MM.1S (cell line): ENCODE measurements around the gene SMPD4.
"Not testable (repeated sequence)": the region's sequence is repeated elsewhere in the genome, so short reads cannot be mapped to it uniquely, and the experiment has no call there.

Experiments
- DNase-seq: peaks from one replicate; pipeline ENCODE4 v3.0.0-alpha.2; 2015
- H2AFZ ChIP-seq: fragments of 300-600 bp; sonication (generic); 2 replicates; pipeline ENCODE4 v1.6.0; 2016; ENCODE audit warnings: antibody characterized with exemption, low read length
- H3F3A ChIP-seq: fragments of 300-600 bp; sonication (generic); 2 replicates; pipeline ENCODE4 v1.6.1; 2016; ENCODE audit warnings: mild to moderate bottlenecking, antibody characterized with exemption, low read length, moderate library complexity, mixed read lengths; ENCODE audit not compliant: insufficient read depth
- H3K27ac ChIP-seq: fragments of 300-600 bp; sonication (generic); 2 replicates; pipeline ENCODE4 v1.5.1; 2016; ENCODE audit warnings: mild to moderate bottlenecking, low read length
- H3K27me3 ChIP-seq: fragments of 300-600 bp; sonication (generic); replicated peaks from 2 replicates; pipeline ENCODE4 v1.6.0; 2016; ENCODE audit warnings: low read length; ENCODE audit not compliant: insufficient read depth
- H3K36me3 ChIP-seq: fragments of 300-600 bp; sonication (generic); replicated peaks from 2 replicates; pipeline ENCODE4 v1.6.1; 2016; ENCODE audit warnings: mild to moderate bottlenecking, low read length, mixed read lengths; ENCODE audit not compliant: insufficient read depth
- H3K4me1 ChIP-seq: fragments of 300-600 bp; sonication (generic); 2 replicates; pipeline ENCODE4 v1.6.1; 2016; ENCODE audit warnings: low read length, mixed read lengths
- H3K4me2 ChIP-seq: fragments of 300-600 bp; sonication (generic); 2 replicates; pipeline ENCODE4 v1.6.0; 2016; ENCODE audit warnings: low read depth, low read length
- H3K4me3 ChIP-seq: fragments of 300-600 bp; sonication (generic); 2 replicates; pipeline ENCODE4 v1.5.1; 2016; ENCODE audit warnings: low read length, mixed read lengths
- H3K79me2 ChIP-seq: fragments of 300-600 bp; sonication (generic); 2 replicates; pipeline ENCODE4 v1.6.1; 2016; ENCODE audit warnings: mixed run types, low read length, mixed read lengths
- H3K9ac ChIP-seq: fragments of 300-600 bp; sonication (generic); 2 replicates; pipeline ENCODE4 v1.6.1; 2016; ENCODE audit warnings: low read length, mixed read lengths
- H3K9me2 ChIP-seq: fragments of 300-600 bp; sonication (generic); replicated peaks from 2 replicates; pipeline ENCODE4 v1.6.1; 2016; ENCODE audit warnings: mild to moderate bottlenecking, low read length, mixed read lengths; ENCODE audit not compliant: insufficient read depth
- H3K9me3 ChIP-seq: fragments of 300-600 bp; sonication (generic); replicated peaks from 2 replicates; pipeline ENCODE4 v1.6.1; 2016; ENCODE audit warnings: mild to moderate bottlenecking, low read length, mixed read lengths; ENCODE audit not compliant: insufficient read depth
- H4K20me1 ChIP-seq: fragments of 300-600 bp; sonication (generic); 2 replicates; pipeline ENCODE4 v1.6.1; 2016; ENCODE audit warnings: mild to moderate bottlenecking, low read length, moderate library complexity, mixed read lengths; ENCODE audit not compliant: insufficient read depth
- EZH2 ChIP-seq: fragments of 300-600 bp; sonication (generic); optimal IDR thresholded peaks from 2 replicates; pipeline ENCODE3; 2017; ENCODE audit warnings: low read depth, mild to moderate bottlenecking, antibody characterized with exemption, low read length, mixed read lengths
- EZH2phosphoT487 ChIP-seq: fragments of 300-600 bp; sonication (generic); IDR thresholded peaks from 2 replicates; pipeline ENCODE4 v1.6.1; 2018; ENCODE audit warnings: antibody characterized with exemption, low read length
- TF ChIP-seq, protein P1 (sequence below): fragments of 300-600 bp; sonication (generic); IDR thresholded peaks from 2 replicates; pipeline ENCODE4 v1.5.1; 2016; ENCODE audit warnings: antibody characterized with exemption, low read length, mixed read lengths

Gene SMPD4

DNA sequence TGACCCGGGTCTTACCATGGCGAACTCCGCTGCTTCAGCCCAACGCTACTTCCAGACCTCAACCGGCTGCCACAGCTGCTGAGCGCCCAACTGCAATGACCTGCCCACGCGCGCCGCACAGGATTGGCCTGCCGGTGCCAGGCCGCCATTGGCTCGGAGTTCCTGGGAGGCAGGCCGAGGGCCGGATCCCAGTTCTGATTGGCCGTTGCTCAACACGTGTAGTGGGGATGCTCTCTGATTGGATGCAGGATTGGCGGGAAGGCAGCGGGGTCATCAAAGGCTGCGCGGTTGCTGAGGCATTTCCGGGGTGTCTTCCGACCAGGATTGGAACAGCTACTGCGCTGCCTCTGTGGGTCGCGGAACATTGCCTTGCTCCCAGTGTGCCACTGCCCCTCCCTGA, 16.9 kb upstream of the SMPD4 start, which contains the start of gene TUBA3E:
TUBA3E (minus strand) TSS at position 97 of the 400 bp plus-strand sequence; CDS start at position 18, 79 bp downstream.
- TF ChIP-seq EZH2 (no peak), EZH2phosphoT487 (no peak)
- TF ChIP-seq, protein P1, sequence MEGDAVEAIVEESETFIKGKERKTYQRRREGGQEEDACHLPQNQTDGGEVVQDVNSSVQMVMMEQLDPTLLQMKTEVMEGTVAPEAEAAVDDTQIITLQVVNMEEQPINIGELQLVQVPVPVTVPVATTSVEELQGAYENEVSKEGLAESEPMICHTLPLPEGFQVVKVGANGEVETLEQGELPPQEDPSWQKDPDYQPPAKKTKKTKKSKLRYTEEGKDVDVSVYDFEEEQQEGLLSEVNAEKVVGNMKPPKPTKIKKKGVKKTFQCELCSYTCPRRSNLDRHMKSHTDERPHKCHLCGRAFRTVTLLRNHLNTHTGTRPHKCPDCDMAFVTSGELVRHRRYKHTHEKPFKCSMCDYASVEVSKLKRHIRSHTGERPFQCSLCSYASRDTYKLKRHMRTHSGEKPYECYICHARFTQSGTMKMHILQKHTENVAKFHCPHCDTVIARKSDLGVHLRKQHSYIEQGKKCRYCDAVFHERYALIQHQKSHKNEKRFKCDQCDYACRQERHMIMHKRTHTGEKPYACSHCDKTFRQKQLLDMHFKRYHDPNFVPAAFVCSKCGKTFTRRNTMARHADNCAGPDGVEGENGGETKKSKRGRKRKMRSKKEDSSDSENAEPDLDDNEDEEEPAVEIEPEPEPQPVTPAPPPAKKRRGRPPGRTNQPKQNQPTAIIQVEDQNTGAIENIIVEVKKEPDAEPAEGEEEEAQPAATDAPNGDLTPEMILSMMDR, result no peak
- Histone ChIP-seq H4K20me1 (no peaks in the 10 kb centered on the region), H3K4me2 (no peak within 1 kb of the TSS), H3K79me2 (no peaks in the 10 kb centered on the region), H3K9ac (no peak within 1 kb of the TSS), H3K36me3 (no peaks in the 10 kb centered on the region), H3K9me2 (no peaks in the 10 kb centered on the region), H3K4me1 (no peaks in the 10 kb centered on the region), H3K4me3 (no peak within 1 kb of the TSS), H2AFZ (no peak within 1 kb of the TSS), H3K27me3 (no peaks in the 10 kb centered on the region), H3K9me3 (no peaks in the 10 kb centered on the region), H3K27ac (no peak within 1 kb of the TSS), H3F3A (no peaks in the 10 kb centered on the region)
- DNase-seq, result no peak

DNA sequence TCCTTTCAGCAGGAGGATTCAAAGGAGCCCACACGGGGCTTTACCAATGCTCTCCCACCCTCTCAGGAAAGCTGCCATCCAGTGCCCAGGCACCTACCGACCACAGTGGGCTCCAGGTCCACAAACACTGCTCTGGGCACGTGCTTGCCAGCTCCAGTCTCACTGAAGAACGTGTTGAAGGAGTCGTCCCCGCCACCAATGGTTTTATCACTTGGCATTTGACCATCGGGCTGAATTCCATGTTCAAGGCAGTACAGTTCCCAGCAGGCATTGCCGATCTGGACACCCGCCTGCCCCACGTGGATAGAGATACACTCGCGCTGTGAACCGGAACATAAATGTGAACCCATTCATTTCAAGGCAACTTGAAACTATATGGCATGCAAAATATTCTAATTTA, 14.7 kb upstream of the SMPD4 start:
- H3K4me3 ChIP-seq, DNase-seq, H3K9ac ChIP-seq, H4K20me1 ChIP-seq, H3K9me2 ChIP-seq, H3K36me3 ChIP-seq, H2AFZ ChIP-seq, H3K27ac ChIP-seq, H3F3A ChIP-seq, H3K27me3 ChIP-seq, H3K4me2 ChIP-seq, H3K9me3 ChIP-seq, H3K4me1 ChIP-seq, H3K79me2 ChIP-seq: not testable (repeated sequence)

DNA sequence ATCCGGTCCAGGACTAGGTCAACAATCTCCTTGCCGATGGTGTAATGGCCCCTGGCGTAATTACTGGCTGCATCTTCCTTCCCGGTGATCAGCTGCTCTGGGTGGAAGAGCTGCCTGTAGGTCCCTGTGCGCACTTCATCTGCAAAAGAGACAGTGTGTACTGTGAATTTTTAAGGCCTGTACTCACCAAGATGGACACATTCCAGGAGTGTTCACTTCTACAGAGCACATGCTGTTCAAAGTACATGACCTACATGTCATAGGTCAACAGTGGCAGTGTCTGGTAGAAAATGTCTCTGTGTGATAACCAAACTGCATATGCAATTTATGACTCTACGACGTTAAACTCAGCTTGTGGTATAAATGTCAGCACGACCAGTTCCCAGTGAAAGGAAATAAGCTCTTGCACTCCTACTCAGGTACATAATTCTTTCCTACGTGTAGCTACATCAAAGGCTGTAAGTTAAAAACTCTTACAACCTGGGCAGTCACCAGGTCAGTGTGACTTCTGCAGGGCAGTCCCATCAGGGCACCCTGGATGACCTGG, 13.8 kb upstream of the SMPD4 start:
- H3K79me2 ChIP-seq, H3K4me2 ChIP-seq, H2AFZ ChIP-seq, H3K4me1 ChIP-seq, H3K9me2 ChIP-seq, H3K27ac ChIP-seq, H3K9ac ChIP-seq, H3K4me3 ChIP-seq, H3K9me3 ChIP-seq, DNase-seq, H3K27me3 ChIP-seq, H3F3A ChIP-seq, H4K20me1 ChIP-seq, H3K36me3 ChIP-seq: not testable (repeated sequence)

DNA sequence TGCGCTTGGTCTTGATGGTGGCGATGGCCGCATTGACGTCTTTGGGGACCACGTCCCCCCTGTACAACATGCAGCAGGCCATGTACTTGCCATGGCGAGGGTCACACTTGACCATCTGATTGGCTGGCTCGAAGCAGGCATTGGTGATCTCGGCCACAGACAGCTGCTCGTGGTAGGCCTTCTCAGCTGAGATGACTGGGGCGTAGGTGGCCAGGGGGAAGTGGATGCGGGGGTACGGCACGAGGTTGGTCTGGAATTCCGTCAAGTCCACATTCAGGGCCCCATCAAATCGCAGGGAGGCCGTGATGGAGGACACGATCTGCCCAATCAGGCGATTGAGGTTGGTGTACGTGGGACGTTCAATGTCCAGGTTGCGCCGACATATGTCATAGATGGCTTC, 12.4 kb upstream of the SMPD4 start:
- H3K4me1 ChIP-seq, result not testable (repeated sequence)

DNA sequence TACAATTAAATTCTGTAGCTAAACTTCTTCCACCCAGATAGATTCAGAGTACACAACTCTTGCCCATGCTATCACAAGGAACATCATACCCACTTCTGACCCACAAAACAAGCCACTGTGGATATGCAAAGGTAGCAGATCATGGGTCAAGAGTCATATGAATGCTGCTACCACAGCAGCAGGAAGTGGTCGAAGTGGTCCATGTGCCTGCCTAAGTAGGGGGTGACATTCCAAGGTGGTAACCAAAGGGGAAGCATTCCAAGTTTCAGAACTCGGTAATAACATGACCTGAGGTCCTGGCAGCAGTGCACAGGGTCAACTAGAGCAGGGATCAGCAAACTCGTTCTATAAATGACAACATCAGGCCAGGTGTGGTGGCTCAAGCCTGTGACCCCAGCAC, 11.0 kb upstream of the SMPD4 start:
- H3K27ac ChIP-seq, H3K27me3 ChIP-seq, H3K9me3 ChIP-seq, H3K4me3 ChIP-seq, H3K9ac ChIP-seq, H3K4me2 ChIP-seq, DNase-seq, H3K36me3 ChIP-seq, H3F3A ChIP-seq, H3K79me2 ChIP-seq, H3K4me1 ChIP-seq, H2AFZ ChIP-seq, H3K9me2 ChIP-seq, H4K20me1 ChIP-seq: not testable (repeated sequence)

More for the DNA sequence above, 12.4 kb upstream of the SMPD4 start:
- not testable (repeated sequence) for H3K9me2 ChIP-seq, H3K4me3 ChIP-seq, H3K9ac ChIP-seq, H3K9me3 ChIP-seq, H2AFZ ChIP-seq, H3K79me2 ChIP-seq, H4K20me1 ChIP-seq, DNase-seq, H3K4me2 ChIP-seq, H3K27me3 ChIP-seq, H3K36me3 ChIP-seq, H3K27ac ChIP-seq, H3F3A ChIP-seq

DNA sequence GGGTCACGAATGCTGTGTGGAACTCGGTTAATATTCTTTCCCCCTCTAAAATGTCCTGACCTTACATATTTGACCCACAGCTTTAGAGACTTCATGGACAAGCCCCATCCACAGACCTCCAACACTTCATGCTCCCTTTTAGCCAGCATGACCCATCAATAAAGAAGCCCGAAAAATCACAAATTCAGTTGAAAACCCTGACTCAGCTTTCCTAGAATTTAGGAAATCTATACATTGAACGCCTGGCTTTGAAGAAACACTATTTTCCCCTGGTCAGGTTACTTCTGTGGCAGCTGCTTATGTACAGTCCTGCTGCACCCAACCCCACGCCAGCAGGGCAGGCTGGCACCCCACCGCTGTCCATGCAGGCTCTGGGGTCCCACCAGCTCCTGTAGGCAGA, 9.9 kb upstream of the SMPD4 start:
- not testable (repeated sequence) for H3K27ac ChIP-seq, H3K4me2 ChIP-seq, H4K20me1 ChIP-seq, H3K4me1 ChIP-seq, H3K79me2 ChIP-seq, H3K4me3 ChIP-seq, H3K27me3 ChIP-seq, H2AFZ ChIP-seq, H3K9me3 ChIP-seq, H3F3A ChIP-seq, H3K9ac ChIP-seq, H3K36me3 ChIP-seq, DNase-seq, H3K9me2 ChIP-seq
